HG03439 (cell line): ENCODE data around the gene C16orf89.
A peak's percentile ranks its signal among the peaks of the same experiment; 100 is the strongest.
"Not testable (repeated sequence)": the region's sequence is repeated elsewhere in the genome, so short reads cannot be mapped to it uniquely, and the experiment has no call there.

ENCODE experiments used
- ATAC-seq: cut with Tn5 transposase; IDR thresholded peaks from one replicate; pipeline ENCODE4 v1.9.1; 2021; ENCODE audit warnings: mild to moderate bottlenecking, moderate library complexity; ENCODE audit not compliant: unreplicated experiment

The C16orf89 gene

GRCh38 chr16:5065813-5066212, at the start of gene C16orf89:
Gene C16orf89, minus strand, starts transcription at chr16:5065956. Its CDS starts 48 bp downstream, at chr16:5065908.
- ATAC-seq = no peak

- not testable (repeated sequence) for ATAC-seq
These were observed 45.2 kb upstream of the C16orf89 start for GRCh38 chr16:5110933-5111332.

- ATAC-seq = no peak
These were observed 42.9 kb upstream of the C16orf89 start for GRCh38 chr16:5108505-5109158.

- ATAC-seq = not testable (repeated sequence)
These were observed 39.3 kb upstream of the C16orf89 start for GRCh38 chr16:5105039-5105438.

GRCh38 chr16:5103296-5104032, 37.7 kb upstream of the C16orf89 start:
- ATAC-seq = not testable (repeated sequence)

GRCh38 chr16:5099174-5099573, 33.4 kb upstream of the C16orf89 start:
- ATAC-seq = not testable (repeated sequence)

GRCh38 chr16:5098221-5099159, 32.7 kb upstream of the C16orf89 start:
- peak; percentile 75 for ATAC-seq

GRCh38 chr16:5097470-5098220, 31.9 kb upstream of the C16orf89 start, which contains the start of gene EEF2KMT:
Gene EEF2KMT, minus strand, starts transcription at chr16:5097795. Its CDS starts 56 bp downstream, at chr16:5097739.
- peak; percentile 99 for ATAC-seq

GRCh38 chr16:5097061-5097469, 31.3 kb upstream of the C16orf89 start:
- not testable (repeated sequence) for ATAC-seq

- not testable (repeated sequence) for ATAC-seq
These were observed 30.8 kb upstream of the C16orf89 start for GRCh38 chr16:5096437-5097060.

- not testable (repeated sequence) for ATAC-seq
These were observed 29.5 kb upstream of the C16orf89 start for GRCh38 chr16:5095145-5095830.

GRCh38 chr16:5093746-5094145, 28.0 kb upstream of the C16orf89 start:
- ATAC-seq = not testable (repeated sequence)

GRCh38 chr16:5093081-5093480, 27.3 kb upstream of the C16orf89 start:
- ATAC-seq = not testable (repeated sequence)

GRCh38 chr16:5090592-5090991, 24.8 kb upstream of the C16orf89 start:
- not testable (repeated sequence) for ATAC-seq

GRCh38 chr16:5089911-5090555, 24.3 kb upstream of the C16orf89 start:
- ATAC-seq = not testable (repeated sequence)

- ATAC-seq = not testable (repeated sequence)
These were observed 23.2 kb upstream of the C16orf89 start for GRCh38 chr16:5088936-5089335.

GRCh38 chr16:5088086-5088790, 22.5 kb upstream of the C16orf89 start:
- not testable (repeated sequence) for ATAC-seq

GRCh38 chr16:5085716-5086115, 20.0 kb upstream of the C16orf89 start:
- not testable (repeated sequence) for ATAC-seq
